Measurements from ENCODE around the gene TEX22.
A peak's percentile ranks its signal among the peaks of the same experiment; 100 is the strongest.

Gene TEX22

GRCh38 chr14:105366386-105367074, 31.8 kb upstream of the TEX22 start:
- no peak for DNase-seq (ENCODE audit: low read depth in 3 of 3)

GRCh38 chr14:105367116-105368031, 31.0 kb upstream of the TEX22 start:
- no peak for DNase-seq (ENCODE audit: low read depth in 3 of 3)

GRCh38 chr14:105368032-105368417, 30.3 kb upstream of the TEX22 start:
- DNase-seq (ENCODE audit: low read depth in 3 of 3), result no peak

GRCh38 chr14:105368426-105368825, 29.9 kb upstream of the TEX22 start:
- DNase-seq (ENCODE audit: low read depth in 3 of 3), result no peak

GRCh38 chr14:105368910-105369652, 29.3 kb upstream of the TEX22 start:
- DNase-seq (ENCODE audit: low read depth in 3 of 3), result no peak

- no peak for DNase-seq (ENCODE audit: low read depth in 3 of 3)
Observed at GRCh38 chr14:105369653-105370040, 28.7 kb upstream of the TEX22 start.

GRCh38 chr14:105374389-105374788, 23.9 kb upstream of the TEX22 start:
- DNase-seq (ENCODE audit: low read depth in 3 of 3), result no peak

GRCh38 chr14:105375635-105376057, 22.7 kb upstream of the TEX22 start:
- DNase-seq (ENCODE audit: low read depth in 3 of 3), result peak in 2 of 3 donors; percentile 29 to 58

GRCh38 chr14:105376521-105377440, 21.6 kb upstream of the TEX22 start:
- DNase-seq (ENCODE audit: low read depth in 3 of 3), result no peak

- no peak for DNase-seq (ENCODE audit: low read depth in 3 of 3)
Observed at GRCh38 chr14:105377555-105378182, 20.7 kb upstream of the TEX22 start.

GRCh38 chr14:105378199-105378598, 20.1 kb upstream of the TEX22 start:
- no peak for DNase-seq (ENCODE audit: low read depth in 3 of 3)

- DNase-seq (ENCODE audit: low read depth in 3 of 3), result no peak
Observed at GRCh38 chr14:105378873-105379685, 19.3 kb upstream of the TEX22 start.

- DNase-seq (ENCODE audit: low read depth in 3 of 3), result no peak
Observed at GRCh38 chr14:105379946-105380345, 18.4 kb upstream of the TEX22 start.

- no peak for DNase-seq (ENCODE audit: low read depth in 3 of 3)
Observed at GRCh38 chr14:105380756-105381155, 17.6 kb upstream of the TEX22 start.

- DNase-seq (ENCODE audit: low read depth in 3 of 3), result no peak
Observed at GRCh38 chr14:105381446-105382342, 16.6 kb upstream of the TEX22 start.

- no peak for DNase-seq (ENCODE audit: low read depth in 3 of 3)
Observed at GRCh38 chr14:105382343-105383082, 15.8 kb upstream of the TEX22 start.

- no peak for DNase-seq (ENCODE audit: low read depth in 3 of 3)
Observed at GRCh38 chr14:105383083-105383730, 15.1 kb upstream of the TEX22 start.
